HFFc6 (cell line): ENCODE data around the gene NDUFAF8. TPM values are rescaled to one million over a fixed set of nuclear protein-coding genes. Genes with fewer than 3 reads are reported as not detected.

Experiments used
- DNase-seq: peaks from one replicate; pipeline ENCODE4 v3.0.0-alpha.2; 2018
- H3K27ac Mint-ChIP-seq: 2 replicates; pipeline ENCODE4 v1.8.0; 2020; ENCODE audit warnings: mild to moderate bottlenecking, mixed read lengths
- H3K27me3 Mint-ChIP-seq: 2 replicates; pipeline ENCODE4 v1.8.0; 2021; ENCODE audit warnings: mild to moderate bottlenecking, moderate library complexity, mixed read lengths; ENCODE audit not compliant: insufficient read depth
- H3K36me3 Mint-ChIP-seq: 2 replicates; pipeline ENCODE4 v1.8.0; 2021; ENCODE audit warnings: low read depth, mixed read lengths
- H3K4me1 Mint-ChIP-seq: 2 replicates; pipeline ENCODE4 v1.8.0; 2020; ENCODE audit warnings: low read depth, mixed read lengths
- H3K4me3 Mint-ChIP-seq: 2 replicates; pipeline ENCODE4 v1.8.0; 2020; ENCODE audit warnings: mild to moderate bottlenecking, moderate library complexity, mixed read lengths
- H3K9me3 Mint-ChIP-seq: 2 replicates; pipeline ENCODE4 v1.8.0; 2020; ENCODE audit warnings: mild to moderate bottlenecking, mixed read lengths
- CTCF ChIP-seq: fragments of 200-600 bp; sonication (generic); IDR thresholded peaks from 2 replicates; pipeline ENCODE4 v1.5.0; 2021; ENCODE audit warnings: antibody characterized with exemption, mild to moderate bottlenecking
- total RNA-seq, 6 experiments: library from RNA; stranded (reverse); fragmentation: NEBNext Ultra II Directional; extraction: Animal tissue kit (Norgen Biotek cat#: 25700); gene quantifications; 2 replicates in 1 of 6; 3 replicates in 5 of 6; pipeline ENCODE4 v1.2.3, GENCODE V29; 2021

NDUFAF8 gene
- total RNA-seq, 6 experiments from 2014 or later, result 67.0 to 103 (median 87.9) TPM

GRCh38 chr17:81192386-81193050, 46.6 kb upstream of the NDUFAF8 start:
- no peak for DNase-seq
- Mint-ChIP-seq H3K27ac (no peak overlapping the region), H3K27me3 (no peaks in the 10 kb centered on the region), H3K36me3 (no peaks in the 10 kb centered on the region), H3K9me3 (no peaks in the 10 kb centered on the region), H3K4me3 (no peak overlapping the region), H3K4me1 (no peaks in the 10 kb centered on the region)
- TF ChIP-seq CTCF, result no peak

- no peaks in the 10 kb centered on the region for H3K36me3 Mint-ChIP-seq
- no peak for TF ChIP-seq CTCF
- no peaks in the 10 kb centered on the region for H3K9me3 Mint-ChIP-seq
- no peaks in the 10 kb centered on the region for H3K4me1 Mint-ChIP-seq
- H3K4me3 Mint-ChIP-seq, result no peak overlapping the region
- no peak for DNase-seq
- H3K27me3 Mint-ChIP-seq, result no peaks in the 10 kb centered on the region
- H3K27ac Mint-ChIP-seq, result no peak overlapping the region
These were observed 46.1 kb upstream of the NDUFAF8 start for GRCh38 chr17:81193051-81193410.

GRCh38 chr17:81193470-81194224, 45.5 kb upstream of the NDUFAF8 start:
- TF ChIP-seq CTCF, result no peak
- H3K9me3 Mint-ChIP-seq, result no peaks in the 10 kb centered on the region

GRCh38 chr17:81194225-81194760, 44.8 kb upstream of the NDUFAF8 start:
- no peaks in the 10 kb centered on the region for H3K9me3 Mint-ChIP-seq
- DNase-seq, result no peak
- TF ChIP-seq CTCF, result no peak
- H3K36me3 Mint-ChIP-seq, result no peaks in the 10 kb centered on the region
- H3K4me1 Mint-ChIP-seq, result no peaks in the 10 kb centered on the region
- H3K27me3 Mint-ChIP-seq, result no peaks in the 10 kb centered on the region
- H3K4me3 Mint-ChIP-seq, result no peak overlapping the region
- H3K27ac Mint-ChIP-seq, result no peak overlapping the region

More at GRCh38 chr17:81193470-81194224, 45.5 kb upstream of the NDUFAF8 start:
- no peak overlapping the region for H3K4me3 Mint-ChIP-seq
- no peak for DNase-seq
- no peaks in the 10 kb centered on the region for H3K27me3 Mint-ChIP-seq
- H3K4me1 Mint-ChIP-seq, result no peaks in the 10 kb centered on the region
- H3K36me3 Mint-ChIP-seq, result no peaks in the 10 kb centered on the region
- no peak overlapping the region for H3K27ac Mint-ChIP-seq

- Mint-ChIP-seq H3K4me1 (no peaks in the 10 kb centered on the region), H3K9me3 (no peaks in the 10 kb centered on the region), H3K27ac (no peak overlapping the region), H3K4me3 (no peak overlapping the region), H3K27me3 (no peaks in the 10 kb centered on the region), H3K36me3 (no peaks in the 10 kb centered on the region)
- no peak for TF ChIP-seq CTCF
- DNase-seq, result no peak
These were observed 43.9 kb upstream of the NDUFAF8 start for GRCh38 chr17:81194941-81195901.
